Liver (tissue), 9 donors: ENCODE measurements around the gene GNG3. TPM values are rescaled to one million over a fixed set of nuclear protein-coding genes. Genes with fewer than 3 reads are reported as not detected.

ENCODE experiments used
- DNase-seq: peaks from one replicate; pipeline ENCODE4 v3.0.0-alpha.2; 2017; ENCODE audit warnings: low spot score
- H3K27ac ChIP-seq, 2 donors: one replicate each; pipeline ENCODE4 v1.7.0; 2013; ENCODE audit warnings: inconsistent platforms in 2 of 2, low read length in 2 of 2, control low read depth in 1 of 2, low read depth in 1 of 2, mild to moderate bottlenecking in 1 of 2
- H3K27me3 ChIP-seq, 4 donors: one replicate each; pipeline versions ENCODE4 v1.6.1 to v1.7.0; 2013; ENCODE audit warnings: low read length in 3 of 4, inconsistent platforms in 1 of 4, mild to moderate bottlenecking in 1 of 4, moderate library complexity in 1 of 4; ENCODE audit not compliant: control insufficient read depth in 4 of 4, insufficient read depth in 4 of 4
- H3K36me3 ChIP-seq, 4 donors: one replicate each; pipeline versions ENCODE4 v1.6.1 to v1.7.0; 2013; ENCODE audit warnings: low read length in 3 of 4, mild to moderate bottlenecking in 3 of 4, low read depth in 1 of 4, moderate library complexity in 1 of 4; ENCODE audit not compliant: control insufficient read depth in 4 of 4, insufficient read depth in 3 of 4
- H3K4me1 ChIP-seq, 4 donors: one replicate each; pipeline versions ENCODE4 v1.6.1 to v1.7.0; 2013; ENCODE audit warnings: low read length in 3 of 4, mild to moderate bottlenecking in 3 of 4, moderate library complexity in 1 of 4; ENCODE audit not compliant: control insufficient read depth in 4 of 4, insufficient read depth in 4 of 4
- H3K4me3 ChIP-seq, 3 donors: one replicate each; pipeline versions ENCODE4 v1.6.1 to v1.7.0; 2013; ENCODE audit warnings: low read length in 3 of 3, control low read depth in 1 of 3, low read depth in 1 of 3, mild to moderate bottlenecking in 1 of 3
- H3K9ac ChIP-seq, 2 donors: one replicate each; pipeline ENCODE4 v1.7.0; 2013; ENCODE audit warnings: low read length in 2 of 2, mild to moderate bottlenecking in 2 of 2, moderate library complexity in 2 of 2, control low read depth in 1 of 2, low read depth in 1 of 2
- H3K9me3 ChIP-seq, 4 donors: one replicate each; pipeline versions ENCODE4 v1.6.1 to v1.7.0; 2013; ENCODE audit warnings: low read length in 3 of 4; ENCODE audit not compliant: control insufficient read depth in 4 of 4
- CTCF ChIP-seq: fragments of 150-350 bp; IDR thresholded peaks from 2 replicates; pipeline ENCODE4 v1.5.1; 2017; ENCODE audit warnings: improper control_type of control experiment, low read depth, low read length; ENCODE audit not compliant: missing input control
- EGR1 ChIP-seq, 2 donors: IDR thresholded peaks; 2 replicates each; pipeline ENCODE4 v1.6.1; 2016 to 2018; ENCODE audit warnings: antibody characterized with exemption in 2 of 2, low read depth in 2 of 2
- FOXA1 ChIP-seq: IDR thresholded peaks from 2 replicates; pipeline ENCODE4 v1.6.1; 2016; ENCODE audit warnings: antibody characterized with exemption
- FOXA2 ChIP-seq: IDR thresholded peaks from 2 replicates; pipeline ENCODE4 v1.6.1; 2016; ENCODE audit warnings: antibody characterized with exemption
- GABPA ChIP-seq, 2 donors: IDR thresholded peaks in 1 of 2; conservative IDR thresholded peaks in 1 of 2; 2 replicates each; pipeline ENCODE4 v1.6.1; 2016; ENCODE audit warnings: antibody characterized with exemption in 2 of 2, mild to moderate bottlenecking in 1 of 2, moderate library complexity in 1 of 2
- HNF4A ChIP-seq, 2 donors: conservative IDR thresholded peaks; 2 replicates each; pipeline ENCODE4 v1.6.1; 2016; ENCODE audit warnings: antibody characterized with exemption in 2 of 2, mild to moderate bottlenecking in 2 of 2
- JUND ChIP-seq, 2 donors: IDR thresholded peaks; 2 replicates each; pipeline ENCODE4 v1.6.1; 2016; ENCODE audit warnings: antibody characterized with exemption in 2 of 2
- MAX ChIP-seq: IDR thresholded peaks from 2 replicates; pipeline ENCODE4 v1.6.1; 2016; ENCODE audit warnings: antibody characterized with exemption
- NR2F2 ChIP-seq: IDR thresholded peaks from 2 replicates; pipeline ENCODE4 v1.6.1; 2016; ENCODE audit warnings: antibody characterized with exemption
- RAD21 ChIP-seq, 2 donors: IDR thresholded peaks; 2 replicates each; pipeline ENCODE4 v1.6.1; 2016; ENCODE audit warnings: antibody characterized with exemption in 2 of 2, mild to moderate bottlenecking in 2 of 2
- REST ChIP-seq: IDR thresholded peaks from 2 replicates; pipeline ENCODE4 v1.6.1; 2016; ENCODE audit warnings: antibody characterized with exemption, mild to moderate bottlenecking
- RXRA ChIP-seq, 2 donors: IDR thresholded peaks; 2 replicates each; pipeline ENCODE4 v1.6.1; 2017 to 2018; ENCODE audit warnings: antibody characterized with exemption in 2 of 2, mild to moderate bottlenecking in 1 of 2
- SP1 ChIP-seq: IDR thresholded peaks from 2 replicates; pipeline ENCODE4 v1.6.1; 2018; ENCODE audit warnings: antibody characterized with exemption, mild to moderate bottlenecking
- TAF1 ChIP-seq: conservative IDR thresholded peaks from 2 replicates; pipeline ENCODE4 v1.6.1; 2016; ENCODE audit warnings: antibody characterized with exemption, mild to moderate bottlenecking
- YY1 ChIP-seq: IDR thresholded peaks from 2 replicates; pipeline ENCODE4 v1.6.1; 2016; ENCODE audit warnings: antibody characterized with exemption, mild to moderate bottlenecking
- ZBTB33 ChIP-seq: IDR thresholded peaks from 2 replicates; pipeline ENCODE4 v1.6.1; 2016; ENCODE audit warnings: antibody characterized with exemption
- WGBS: extraction: QIAGEN DNeasy Blood & Tissue Kit; methylation state at CpG from one replicate; pipeline ENCODE4 v1.1.7; 2013; 5-methylcytosine and 5-hydroxymethylcytosine counted together
- polyA plus RNA-seq, 2 donors: library from polyadenylated mRNA; stranded (reverse) in 1 of 2; unstranded in 1 of 2; fragments of 200-250 nt in 1 of 2; fragments of >200 nt in 1 of 2; fragmentation: Nextera tagmentation in 1 of 2; extraction: Ambion mirVana in 1 of 2; gene quantifications; one replicate each; pipeline versions ENCODE4 v1.2.1 to v1.2.3, GENCODE V29; 2013 to 2015
- total RNA-seq, 2 donors: library from RNA; depleted of rRNA; stranded (reverse); fragments of >200 nt; gene quantifications; one replicate each; pipeline ENCODE4 v1.2.3, GENCODE V29; 2014
- donor health status: healthy.
- donor health status: healthy.
- donor health status: healthy.
- donor health status: healthy.
- donor health status: healthy.

GNG3 gene
- total and polyA plus RNA-seq, 4 donors = 0.19 TPM; not detected in 3

- peaks cover 0 to 8% (median 3%) of the 10 kb centered on the region in 4 donors for H3K4me1 ChIP-seq
- no peak for DNase-seq
- peaks cover 6 to 24% (median 18%) of the 10 kb centered on the region in 4 donors for H3K36me3 ChIP-seq
- no peaks in the 10 kb centered on the region for H3K9me3 ChIP-seq
- H3K4me3 ChIP-seq = no peak overlapping the region
- WGBS = 35% methylated on average over 1 of the region's 1 CpG
- H3K27ac ChIP-seq = no peak overlapping the region
- no peak overlapping the region for H3K9ac ChIP-seq
- H3K27me3 ChIP-seq = no peaks in the 10 kb centered on the region
- TF ChIP-seq RAD21 (IDR thresholded peaks at IDR 0.05) = no peak
- no peak for TF ChIP-seq ZBTB33
- no peak for TF ChIP-seq TAF1
- TF ChIP-seq RXRA (IDR thresholded peaks at IDR 0.05) = no peak
- TF ChIP-seq SP1 = no peak
- TF ChIP-seq NR2F2 = no peak
- TF ChIP-seq YY1 = no peak
- TF ChIP-seq MAX = no peak
- TF ChIP-seq EGR1 (IDR thresholded peaks at IDR 0.05; ENCODE audit: low read depth in 2 of 2) = no peak
- no peak for TF ChIP-seq REST
- no peak for TF ChIP-seq FOXA2
- no peak for TF ChIP-seq JUND (IDR thresholded peaks at IDR 0.05)
- TF ChIP-seq CTCF = no peak
- no peak for TF ChIP-seq FOXA1
Measured at GRCh38 chr11:62688491-62688890, 19.0 kb upstream of the GNG3 start.

GRCh38 chr11:62689421-62690183 is 17.9 kb upstream of the GNG3 start, which contains the start of gene LRRN4CL:
TSS of gene LRRN4CL (minus strand) at chr11:62689530. CDS start at chr11:62688508, 1,022 bp downstream.
- H3K27ac ChIP-seq = no peak within 1 kb of the TSS
- peaks cover 6 to 24% (median 18%) of the 10 kb centered on the region in 4 donors for H3K36me3 ChIP-seq
- no peak within 1 kb of the TSS for H3K4me3 ChIP-seq
- no peaks in the 10 kb centered on the region for H3K27me3 ChIP-seq
- no peak for DNase-seq
- peaks cover 0 to 10% (median 3%) of the 10 kb centered on the region in 4 donors for H3K4me1 ChIP-seq
- WGBS = 76% methylated on average over 11 of the region's 11 CpGs
- H3K9ac ChIP-seq = no peak within 1 kb of the TSS
- no peaks in the 10 kb centered on the region for H3K9me3 ChIP-seq
- TF ChIP-seq CTCF (no peak), GABPA (IDR thresholded peaks at IDR 0.05 in 1 of 2, conservative IDR thresholded peaks at IDR 0.05 in 1 of 2) (no peak), HNF4A (conservative IDR thresholded peaks at IDR 0.05) (no peak), EGR1 (IDR thresholded peaks at IDR 0.05; ENCODE audit: low read depth in 2 of 2) (no peak), MAX (no peak), SP1 (no peak), RXRA (IDR thresholded peaks at IDR 0.05) (no peak), TAF1 (no peak), REST (no peak)
